CD4-positive, alpha-beta T cell treated with Interferon alpha-2 for 1 hour (primary cell): Measurements from ENCODE around the gene INTS3.
"Not testable (repeated sequence)": the region's sequence is repeated elsewhere in the genome, so short reads cannot be mapped to it uniquely, and the experiment has no call there.

ENCODE experiments used
- DNase-seq, 2 donors: peaks; one replicate each; pipeline ENCODE4 v3.0.0-alpha.2; 2020 to 2022

The INTS3 gene

GRCh38 chr1:153778824-153779519 is 51.1 kb downstream of the INTS3 start:
- DNase-seq = no peak

- no peak for DNase-seq
These were observed 52.1 kb downstream of the INTS3 start for GRCh38 chr1:153779781-153780541.

- no peak for DNase-seq
These were observed 52.7 kb downstream of the INTS3 start for GRCh38 chr1:153780551-153780950.

GRCh38 chr1:153782648-153783047 is 54.8 kb downstream of the INTS3 start:
- DNase-seq = not testable (repeated sequence)

- peak; percentile 91 to 93 for DNase-seq
These were observed 55.7 kb downstream of the INTS3 start for GRCh38 chr1:153783233-153784190.

- no peak for DNase-seq
These were observed 58.4 kb downstream of the INTS3 start for GRCh38 chr1:153786038-153786790.

GRCh38 chr1:153789478-153790034 is 61.7 kb downstream of the INTS3 start:
- DNase-seq = no peak

GRCh38 chr1:153790313-153790965 is 62.6 kb downstream of the INTS3 start:
- DNase-seq = peak in 1 of 2 donors; percentile 60

- peak; percentile 49 to 68 for DNase-seq
These were observed 63.3 kb downstream of the INTS3 start for GRCh38 chr1:153790966-153791647.

GRCh38 chr1:153791648-153792253 is 63.9 kb downstream of the INTS3 start:
- peak in 1 of 2 donors; percentile 40 for DNase-seq

GRCh38 chr1:153792631-153793041 is 64.8 kb downstream of the INTS3 start:
- DNase-seq = no peak

- no peak for DNase-seq
These were observed 65.6 kb downstream of the INTS3 start for GRCh38 chr1:153793261-153793972.

- DNase-seq = no peak
These were observed 66.2 kb downstream of the INTS3 start for GRCh38 chr1:153793973-153794615.

GRCh38 chr1:153794624-153795329 is 66.9 kb downstream of the INTS3 start:
- no peak for DNase-seq

- DNase-seq = no peak
These were observed 67.5 kb downstream of the INTS3 start for GRCh38 chr1:153795330-153795837.

GRCh38 chr1:153795934-153796785 is 68.3 kb downstream of the INTS3 start:
- DNase-seq = peak in 1 of 2 donors; percentile 20
